CD4-positive, alpha-beta T cell treated with Interleukin-4 for 4 hours (primary cell): ENCODE data around the gene CDH13.

Experiments used
- DNase-seq: peaks from one replicate; pipeline ENCODE4 v3.0.0-alpha.2; 2020

Gene CDH13

GRCh38 chr16:83269541-83269940, 642.8 kb downstream of the CDH13 start:
- DNase-seq: no peak

- DNase-seq: no peak
Measured at GRCh38 chr16:83270061-83270460, 643.3 kb downstream of the CDH13 start.

GRCh38 chr16:83270640-83271039, 643.9 kb downstream of the CDH13 start:
- no peak for DNase-seq

- DNase-seq: no peak
Measured at GRCh38 chr16:83271123-83271522, 644.4 kb downstream of the CDH13 start.

GRCh38 chr16:83271970-83272575, 645.3 kb downstream of the CDH13 start:
- no peak for DNase-seq

- no peak for DNase-seq
Measured at GRCh38 chr16:83272843-83273242, 646.1 kb downstream of the CDH13 start.

- DNase-seq: no peak
Measured at GRCh38 chr16:83273504-83274173, 646.9 kb downstream of the CDH13 start.

- DNase-seq: no peak
Measured at GRCh38 chr16:83279251-83279650, 652.5 kb downstream of the CDH13 start.

GRCh38 chr16:83285921-83286320, 659.2 kb downstream of the CDH13 start:
- no peak for DNase-seq

GRCh38 chr16:83296505-83296904, 669.7 kb downstream of the CDH13 start:
- no peak for DNase-seq

- DNase-seq: no peak
Measured at GRCh38 chr16:83298541-83298940, 671.8 kb downstream of the CDH13 start.

GRCh38 chr16:83300326-83300725, 673.6 kb downstream of the CDH13 start:
- DNase-seq: no peak

- DNase-seq: no peak
Measured at GRCh38 chr16:83301971-83302370, 675.2 kb downstream of the CDH13 start.

- DNase-seq: no peak
Measured at GRCh38 chr16:83302853-83303252, 676.1 kb downstream of the CDH13 start.

- DNase-seq: no peak
Measured at GRCh38 chr16:83305092-83305491, 678.3 kb downstream of the CDH13 start.

GRCh38 chr16:83306961-83307593, 680.3 kb downstream of the CDH13 start:
- no peak for DNase-seq

GRCh38 chr16:83307594-83307992, 680.8 kb downstream of the CDH13 start:
- no peak for DNase-seq

- no peak for DNase-seq
Measured at GRCh38 chr16:83308414-83308813, 681.6 kb downstream of the CDH13 start.

- DNase-seq: no peak
Measured at GRCh38 chr16:83310816-83311215, 684.0 kb downstream of the CDH13 start.

GRCh38 chr16:83312015-83312717, 685.4 kb downstream of the CDH13 start:
- no peak for DNase-seq

- no peak for DNase-seq
Measured at GRCh38 chr16:83312718-83313245, 686.0 kb downstream of the CDH13 start.

- no peak for DNase-seq
Measured at GRCh38 chr16:83315271-83315670, 688.5 kb downstream of the CDH13 start.

- no peak for DNase-seq
Measured at GRCh38 chr16:83316458-83316857, 689.7 kb downstream of the CDH13 start.

- DNase-seq: no peak
Measured at GRCh38 chr16:83318390-83318789, 691.6 kb downstream of the CDH13 start.
